ENCODE results near the gene ALKBH7.
"Not testable (repeated sequence)": the region's sequence is repeated elsewhere in the genome, so short reads cannot be mapped to it uniquely, and the experiment has no call there.

ALKBH7 gene

GRCh38 chr19:6340493-6341201, 31.9 kb upstream of the ALKBH7 start:
- H3K36me3 ChIP-seq (ENCODE audit: insufficient read depth, insufficient read length, low read length) = no peaks in the 10 kb centered on the region
- H3K9me3 ChIP-seq (ENCODE audit: insufficient read depth, low read length) = peaks cover 8% of the 10 kb centered on the region; the same call in 1 of the 2 replicates
- TF ChIP-seq ZNF274 (IDR thresholded peaks at IDR 0.05; ENCODE audit: low read depth, low read length) (no peak), YY1 (IDR thresholded peaks at IDR 0.05; ENCODE audit: insufficient read depth, insufficient read length) (no peak), SUZ12 (IDR thresholded peaks at IDR 0.05; ENCODE audit: extremely low read depth, insufficient read depth, insufficient read length) (no peak)
- no peaks in the 10 kb centered on the region for H3K27me3 ChIP-seq (ENCODE audit: insufficient read depth, insufficient read length)
- no peak overlapping the region for H3K4me3 ChIP-seq (ENCODE audit: insufficient read length, low read depth)
- H3K4me1 ChIP-seq (ENCODE audit: insufficient read depth, insufficient read length) = no peaks in the 10 kb centered on the region
- no peak for DNase-seq (ENCODE audit: low read depth, low spot score)
- H3K9ac ChIP-seq (ENCODE audit: insufficient read length, low read depth) = no peak overlapping the region

DNA sequence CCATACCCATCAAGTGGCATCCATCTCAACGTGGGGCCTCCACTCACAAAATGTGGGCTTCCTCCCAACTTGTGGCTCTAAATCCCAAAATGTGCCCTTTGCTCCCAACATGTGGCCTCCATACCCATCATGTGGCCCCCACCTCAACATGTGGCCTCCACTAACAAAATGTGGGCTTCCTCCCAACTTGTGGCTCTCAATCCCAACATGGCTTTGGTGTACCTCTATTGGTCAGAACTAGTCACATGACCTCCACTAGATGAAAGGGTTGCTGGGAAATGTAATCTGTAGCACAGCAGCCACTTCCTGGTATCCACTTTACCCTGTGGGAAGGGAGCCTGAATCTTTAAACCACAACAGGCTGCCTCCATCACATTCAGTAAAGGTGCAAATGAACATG, 29.1 kb upstream of the ALKBH7 start:
- Histone ChIP-seq H3K9ac (ENCODE audit: insufficient read length, low read depth) (no peak overlapping the region), H3K9me3 (ENCODE audit: insufficient read depth, low read length) (peaks cover 8% of the 10 kb centered on the region; the same call in 1 of the 2 replicates), H3K27me3 (ENCODE audit: insufficient read depth, insufficient read length) (no peaks in the 10 kb centered on the region), H3K4me1 (ENCODE audit: insufficient read depth, insufficient read length) (no peaks in the 10 kb centered on the region), H3K36me3 (ENCODE audit: insufficient read depth, insufficient read length, low read length) (no peaks in the 10 kb centered on the region), H3K4me3 (ENCODE audit: insufficient read length, low read depth) (no peak overlapping the region)
- no peak for DNase-seq (ENCODE audit: low read depth, low spot score)
- no peak for TF ChIP-seq SUZ12 (IDR thresholded peaks at IDR 0.05; ENCODE audit: extremely low read depth, insufficient read depth, insufficient read length)
- no peak for TF ChIP-seq YY1 (IDR thresholded peaks at IDR 0.05; ENCODE audit: insufficient read depth, insufficient read length)
- no peak for TF ChIP-seq ZNF274 (IDR thresholded peaks at IDR 0.05; ENCODE audit: low read depth, low read length)

DNA sequence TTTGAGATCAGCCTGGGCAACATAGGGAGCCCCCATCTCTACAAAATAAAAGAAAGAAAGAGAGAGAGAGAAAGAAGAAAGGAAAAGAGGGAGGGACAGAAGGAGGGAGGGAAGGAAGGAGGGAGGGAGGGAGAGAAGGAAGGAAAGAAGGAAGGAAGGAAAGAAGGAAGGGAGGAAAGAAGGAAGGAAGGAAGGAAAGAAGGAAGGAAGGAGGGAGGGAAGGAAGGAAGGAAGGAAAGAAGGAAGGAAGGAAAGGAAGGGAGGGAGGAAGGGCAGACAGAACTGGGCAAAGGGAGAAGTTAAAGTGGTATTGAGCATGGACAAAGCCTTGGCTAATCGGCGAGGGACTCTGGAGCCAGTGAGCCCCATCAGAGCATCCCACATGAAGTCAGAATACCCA, 23.3 kb upstream of the ALKBH7 start:
- not testable (repeated sequence) for H3K9me3 ChIP-seq (ENCODE audit: insufficient read depth, low read length); DNase-seq (ENCODE audit: low read depth, low spot score); H3K4me1 ChIP-seq (ENCODE audit: insufficient read depth, insufficient read length); H3K9ac ChIP-seq (ENCODE audit: insufficient read length, low read depth); H3K4me3 ChIP-seq (ENCODE audit: insufficient read length, low read depth); H3K36me3 ChIP-seq (ENCODE audit: insufficient read depth, insufficient read length, low read length)
- peaks cover 11% of the 10 kb centered on the region for H3K27me3 ChIP-seq (ENCODE audit: insufficient read depth, insufficient read length)

DNA sequence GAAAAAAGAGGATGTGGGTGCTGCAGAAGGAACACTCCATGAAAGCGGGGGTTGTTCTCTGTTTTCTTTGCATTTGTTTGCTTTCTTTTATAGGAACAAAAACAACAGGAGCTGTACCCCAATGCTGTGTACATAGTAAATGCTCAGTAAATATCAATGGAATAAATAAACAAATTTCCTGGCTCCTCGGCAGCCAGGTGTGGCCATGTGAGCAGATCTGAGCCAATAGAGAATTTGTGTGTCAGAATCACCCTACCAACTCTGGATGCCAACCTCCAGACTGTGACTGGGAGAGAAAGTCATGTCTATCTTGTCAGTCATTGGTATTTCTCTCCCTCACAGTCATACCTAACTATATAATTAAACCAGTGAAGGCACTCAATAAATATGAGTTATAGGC, 21.9 kb upstream of the ALKBH7 start:
- H3K36me3 ChIP-seq (ENCODE audit: insufficient read depth, insufficient read length, low read length) = no peaks in the 10 kb centered on the region
- H3K27me3 ChIP-seq (ENCODE audit: insufficient read depth, insufficient read length) = peaks cover 11% of the 10 kb centered on the region
- H3K9ac ChIP-seq (ENCODE audit: insufficient read length, low read depth) = no peak overlapping the region
- H3K9me3 ChIP-seq (ENCODE audit: insufficient read depth, low read length) = peaks cover 6% of the 10 kb centered on the region; the same call in 1 of the 2 replicates
- no peak overlapping the region for H3K4me3 ChIP-seq (ENCODE audit: insufficient read length, low read depth)
- TF ChIP-seq ZNF274 (IDR thresholded peaks at IDR 0.05; ENCODE audit: low read depth, low read length) = no peak
- TF ChIP-seq YY1 (IDR thresholded peaks at IDR 0.05; ENCODE audit: insufficient read depth, insufficient read length) = no peak
- no peak for TF ChIP-seq SUZ12 (IDR thresholded peaks at IDR 0.05; ENCODE audit: extremely low read depth, insufficient read depth, insufficient read length)
- H3K4me1 ChIP-seq (ENCODE audit: insufficient read depth, insufficient read length) = no peaks in the 10 kb centered on the region
- DNase-seq (ENCODE audit: low read depth, low spot score) = no peak

GRCh38 chr19:6352381-6353165, 20.0 kb upstream of the ALKBH7 start:
- TF ChIP-seq YY1 (IDR thresholded peaks at IDR 0.05; ENCODE audit: insufficient read depth, insufficient read length) (no peak), ZNF274 (IDR thresholded peaks at IDR 0.05; ENCODE audit: low read depth, low read length) (no peak), SUZ12 (IDR thresholded peaks at IDR 0.05; ENCODE audit: extremely low read depth, insufficient read depth, insufficient read length) (no peak)
- Histone ChIP-seq H3K9me3 (ENCODE audit: insufficient read depth, low read length) (peaks cover 6% of the 10 kb centered on the region; the same call in 1 of the 2 replicates), H3K9ac (ENCODE audit: insufficient read length, low read depth) (no peak overlapping the region), H3K4me3 (ENCODE audit: insufficient read length, low read depth) (no peak overlapping the region), H3K4me1 (ENCODE audit: insufficient read depth, insufficient read length) (no peaks in the 10 kb centered on the region), H3K36me3 (ENCODE audit: insufficient read depth, insufficient read length, low read length) (no peaks in the 10 kb centered on the region), H3K27me3 (ENCODE audit: insufficient read depth, insufficient read length) (peaks cover 11% of the 10 kb centered on the region)
- no peak for DNase-seq (ENCODE audit: low read depth, low spot score)

GRCh38 chr19:6354098-6354674, 18.4 kb upstream of the ALKBH7 start:
- Histone ChIP-seq H3K36me3 (ENCODE audit: insufficient read depth, insufficient read length, low read length) (no peaks in the 10 kb centered on the region), H3K9ac (ENCODE audit: insufficient read length, low read depth) (no peak overlapping the region), H3K27me3 (ENCODE audit: insufficient read depth, insufficient read length) (peaks cover 7% of the 10 kb centered on the region), H3K4me3 (ENCODE audit: insufficient read length, low read depth) (no peak overlapping the region), H3K4me1 (ENCODE audit: insufficient read depth, insufficient read length) (peaks cover 3% of the 10 kb centered on the region), H3K9me3 (ENCODE audit: insufficient read depth, low read length) (peaks cover 6% of the 10 kb centered on the region; the same call in 1 of the 2 replicates)
- no peak for TF ChIP-seq SUZ12 (IDR thresholded peaks at IDR 0.05; ENCODE audit: extremely low read depth, insufficient read depth, insufficient read length)
- no peak for TF ChIP-seq ZNF274 (IDR thresholded peaks at IDR 0.05; ENCODE audit: low read depth, low read length)
- TF ChIP-seq YY1 (IDR thresholded peaks at IDR 0.05; ENCODE audit: insufficient read depth, insufficient read length) = no peak
- no peak for DNase-seq (ENCODE audit: low read depth, low spot score)

DNA sequence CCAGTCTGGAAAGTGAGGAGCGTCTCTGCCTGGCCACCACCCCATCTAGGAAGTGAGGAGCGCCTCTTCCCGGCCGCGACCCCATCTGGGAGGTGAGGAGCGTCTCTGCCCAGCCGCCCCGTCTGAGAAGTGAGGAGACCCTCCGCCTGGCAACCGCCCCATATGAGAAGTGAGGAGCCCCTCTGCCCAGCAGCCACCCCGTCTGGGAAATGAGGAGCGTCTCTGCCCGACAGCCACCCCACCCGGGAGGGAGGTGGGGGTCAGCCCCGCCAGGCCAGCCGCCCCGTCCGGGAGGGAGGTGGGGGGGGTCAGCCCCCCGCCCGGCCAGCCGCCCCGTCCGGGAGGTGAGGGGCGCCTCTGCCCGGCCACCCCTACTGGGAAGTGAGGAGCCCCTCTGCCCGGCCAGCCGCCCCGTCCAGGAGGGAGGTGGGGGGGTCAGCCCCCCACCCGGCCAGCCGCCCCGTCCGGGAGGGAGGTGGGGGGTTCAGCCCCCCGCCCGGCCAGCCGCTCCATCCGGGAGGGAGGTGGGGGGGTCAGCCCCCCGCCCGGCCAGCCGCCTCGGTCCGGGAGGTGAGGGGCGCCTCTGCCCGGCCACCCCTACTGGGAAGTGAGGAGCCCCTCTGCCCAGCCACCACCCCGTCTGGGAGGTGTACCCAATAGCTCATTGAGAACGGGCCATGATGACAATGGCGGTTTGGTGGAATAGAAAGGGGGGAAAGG, 17.1 kb upstream of the ALKBH7 start:
- H3K4me1 ChIP-seq (ENCODE audit: insufficient read depth, insufficient read length) = not testable (repeated sequence)

More for the DNA sequence above, 17.1 kb upstream of the ALKBH7 start:
- not testable (repeated sequence) for H3K36me3 ChIP-seq (ENCODE audit: insufficient read depth, insufficient read length, low read length); H3K9me3 ChIP-seq (ENCODE audit: insufficient read depth, low read length); H3K27me3 ChIP-seq (ENCODE audit: insufficient read depth, insufficient read length); H3K9ac ChIP-seq (ENCODE audit: insufficient read length, low read depth); DNase-seq (ENCODE audit: low read depth, low spot score); H3K4me3 ChIP-seq (ENCODE audit: insufficient read length, low read depth)
